Measurements from ENCODE around the gene POTEM.
"Not testable (repeated sequence)": the region's sequence is repeated elsewhere in the genome, so short reads cannot be mapped to it uniquely, and the experiment has no call there.

The POTEM gene

DNA sequence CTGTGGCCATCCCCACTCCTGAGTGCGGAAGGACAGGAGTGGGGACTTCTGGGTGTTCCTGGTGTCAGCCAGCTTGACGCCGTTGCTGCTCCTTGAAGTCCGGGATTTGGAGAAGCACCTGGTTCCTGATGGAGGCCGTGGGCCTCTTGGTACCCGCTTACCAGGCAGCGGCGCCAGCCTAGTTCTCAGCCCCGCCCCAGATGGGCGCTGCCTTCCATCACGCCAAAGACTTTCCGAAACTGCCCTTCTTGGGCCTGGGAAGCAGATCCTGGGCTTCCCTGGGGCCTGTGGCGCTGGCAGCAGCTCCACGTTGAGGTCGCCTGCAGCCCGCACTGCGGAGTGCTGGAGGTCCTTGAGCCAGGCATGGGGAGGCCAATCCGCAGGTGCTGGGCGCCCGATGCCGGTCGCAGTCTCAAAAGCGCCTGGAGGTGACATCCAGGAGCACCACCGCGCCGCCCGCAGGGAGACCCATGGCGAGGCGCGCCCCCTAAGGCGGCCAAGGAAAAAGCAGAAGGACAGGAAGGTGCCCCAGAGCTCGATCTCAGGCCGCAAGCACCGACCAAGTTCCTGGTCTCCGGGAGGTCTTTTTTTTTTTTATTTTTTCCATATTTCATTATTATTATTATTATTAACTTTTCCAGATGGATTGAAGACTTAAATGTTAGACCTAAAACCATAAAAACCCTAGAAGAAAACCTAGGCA is 59.6 kb downstream of the POTEM start:
- DNase-seq; intact Hi-C loops (cut with DNase I): not testable (repeated sequence)

DNA sequence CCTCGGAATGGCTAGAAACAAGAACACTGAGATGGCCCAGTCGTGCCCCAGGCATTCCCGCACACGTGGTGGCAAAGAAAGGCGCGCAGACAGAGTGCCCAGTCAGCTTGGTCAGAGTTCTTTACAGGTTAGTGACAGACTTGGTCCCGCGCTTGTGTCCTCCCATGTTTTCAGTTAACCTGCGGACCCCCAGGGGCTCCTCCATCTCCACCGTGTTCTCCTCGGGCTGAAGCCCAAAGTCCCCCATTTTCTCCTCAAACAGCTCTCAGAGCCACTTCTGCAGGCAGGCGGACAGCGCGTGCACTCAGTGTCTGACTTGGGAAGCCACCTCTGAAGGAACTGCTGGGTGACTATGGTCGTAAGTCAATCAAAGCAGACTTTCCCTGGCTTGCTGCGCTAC is 60.7 kb downstream of the POTEM start:
- intact Hi-C loops (cut with DNase I); DNase-seq: not testable (repeated sequence)

DNA sequence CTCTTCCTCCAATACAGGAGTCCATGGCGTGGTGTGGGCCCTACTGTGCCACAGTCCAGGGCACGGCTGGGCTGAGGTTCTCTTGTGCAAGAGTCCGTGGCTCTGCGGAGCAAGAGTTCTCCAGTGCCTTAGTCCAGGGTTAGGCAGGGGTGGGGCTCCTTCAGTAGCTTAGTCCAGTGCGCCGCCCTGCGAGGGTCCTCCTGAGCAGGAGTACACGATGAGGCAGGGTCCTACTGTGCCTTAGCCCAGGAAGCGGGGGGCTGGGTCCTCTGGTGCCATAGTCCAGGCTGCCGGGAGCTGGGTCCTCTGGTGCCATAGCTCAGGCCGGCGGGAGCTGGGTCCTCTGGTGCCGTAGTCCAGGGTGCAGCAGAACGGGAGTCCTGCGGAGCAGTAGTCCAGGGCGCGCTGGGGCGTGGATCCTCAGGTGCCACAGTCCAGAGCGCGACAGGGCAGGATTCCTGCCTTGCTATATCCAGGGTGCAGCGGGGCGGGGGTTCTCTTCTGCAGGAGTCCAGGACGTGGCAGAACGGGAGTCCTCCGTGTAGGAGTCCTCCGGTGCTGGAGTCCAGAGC is 69.7 kb downstream of the POTEM start:
- DNase-seq; intact Hi-C loops (cut with DNase I): not testable (repeated sequence)

DNA sequence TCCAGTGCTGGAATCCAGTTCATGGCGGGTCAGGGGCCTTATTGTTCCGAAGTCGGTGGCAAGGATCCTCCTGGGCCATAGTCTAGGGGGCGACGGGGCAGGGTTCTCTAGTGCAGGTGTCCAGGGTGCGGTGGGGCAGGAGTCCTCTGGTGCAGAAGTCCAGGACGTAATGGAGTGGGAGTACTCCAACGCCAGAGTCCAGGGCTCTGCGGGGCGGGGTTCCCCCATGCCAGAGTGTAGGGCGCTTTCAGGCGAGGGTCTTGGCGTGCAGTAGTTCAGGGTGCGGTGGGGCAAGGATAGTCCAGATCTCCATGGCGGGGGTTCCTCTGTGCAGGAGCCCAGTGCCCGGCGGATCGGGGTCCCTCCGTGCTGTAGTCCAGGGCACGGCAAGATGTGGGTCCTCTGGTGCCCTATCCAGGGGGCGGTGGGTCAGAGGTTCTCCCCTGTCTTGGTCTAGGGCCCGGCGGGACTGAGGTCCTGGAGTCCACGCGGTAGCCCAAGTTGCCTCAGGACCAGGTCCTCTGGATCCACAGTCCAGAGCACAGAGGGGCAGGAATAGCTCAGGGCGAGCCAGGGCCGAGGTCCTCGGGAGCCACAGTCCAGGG is 70.9 kb downstream of the POTEM start:
- intact Hi-C loops (cut with DNase I); DNase-seq: not testable (repeated sequence)

DNA sequence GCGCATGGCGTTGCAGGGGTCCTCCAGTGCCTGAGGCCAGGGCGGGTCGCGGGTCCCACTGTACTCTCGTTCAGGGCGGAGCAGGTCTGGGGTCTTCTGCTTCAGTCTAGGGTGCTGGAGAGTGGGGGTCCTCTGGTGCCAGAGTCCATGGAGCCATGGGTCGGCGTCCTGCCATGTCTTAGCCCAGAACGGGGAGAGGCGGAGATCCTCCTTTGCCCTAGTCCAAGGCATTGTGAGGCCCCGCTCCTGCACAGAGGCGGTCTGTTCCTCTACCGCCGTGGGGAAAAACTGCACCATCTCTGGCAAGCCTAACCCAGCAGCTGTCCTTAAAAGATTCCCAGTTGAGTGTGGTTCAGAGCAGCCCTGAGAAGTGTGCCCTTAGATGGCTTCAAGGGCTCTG is 71.6 kb downstream of the POTEM start:
- DNase-seq; intact Hi-C loops (cut with DNase I): not testable (repeated sequence)

DNA sequence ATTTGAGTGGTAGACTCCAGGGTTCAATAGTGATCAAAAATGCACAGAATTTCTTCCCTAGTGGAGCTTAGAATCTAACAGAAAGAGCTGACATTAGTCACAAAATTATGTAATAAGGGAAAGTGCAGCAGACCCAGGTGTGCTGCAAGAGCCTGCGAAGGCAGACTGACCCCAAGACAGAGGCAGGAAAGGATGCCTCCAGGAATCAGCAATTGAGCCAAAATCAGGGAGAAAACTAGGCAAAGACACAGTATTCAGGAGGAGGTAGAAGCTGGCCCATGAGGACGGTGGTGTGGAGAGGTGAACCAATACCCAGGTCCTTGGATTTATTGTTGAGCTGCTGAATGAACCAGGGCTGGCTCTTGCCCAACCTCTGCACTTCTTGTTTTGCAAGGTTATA is 76.2 kb downstream of the POTEM start:
- intact Hi-C loops (cut with DNase I); DNase-seq: not testable (repeated sequence)

Measured in head of caudate nucleus (tissue), 42 donors.